Measurements from ENCODE around the gene ORAI3.
A peak's percentile ranks its signal among the peaks of the same experiment; 100 is the strongest.

The ORAI3 gene

GRCh38 chr16:30971298-30971697 is 22.4 kb downstream of the ORAI3 start:
- no peak for DNase-seq (ENCODE audit: low spot score)

- DNase-seq (ENCODE audit: low spot score): peak; percentile 61
Observed at GRCh38 chr16:30972872-30973271, 24.0 kb downstream of the ORAI3 start.

GRCh38 chr16:30974348-30974747 is 25.5 kb downstream of the ORAI3 start:
- no peak for DNase-seq (ENCODE audit: low spot score)

GRCh38 chr16:30976486-30976885 is 27.6 kb downstream of the ORAI3 start:
- no peak for DNase-seq (ENCODE audit: low spot score)

- peak; percentile 81 for DNase-seq (ENCODE audit: low spot score)
Observed at GRCh38 chr16:30977502-30977901, 28.6 kb downstream of the ORAI3 start.

- DNase-seq (ENCODE audit: low spot score): peak; percentile 37
Observed at GRCh38 chr16:30979170-30980022, 30.5 kb downstream of the ORAI3 start.

- DNase-seq (ENCODE audit: low spot score): no peak
Observed at GRCh38 chr16:30980023-30980371, 31.1 kb downstream of the ORAI3 start.

GRCh38 chr16:30980434-30980833 is 31.6 kb downstream of the ORAI3 start:
- no peak for DNase-seq (ENCODE audit: low spot score)

GRCh38 chr16:30980959-30981358 is 32.1 kb downstream of the ORAI3 start:
- no peak for DNase-seq (ENCODE audit: low spot score)

- DNase-seq (ENCODE audit: low spot score): no peak
Observed at GRCh38 chr16:30982548-30983288, 33.9 kb downstream of the ORAI3 start.

GRCh38 chr16:30983289-30983889 is 34.5 kb downstream of the ORAI3 start:
- DNase-seq (ENCODE audit: low spot score): no peak

- DNase-seq (ENCODE audit: low spot score): no peak
Observed at GRCh38 chr16:30983898-30984610, 35.2 kb downstream of the ORAI3 start.

- peak; percentile 99 for DNase-seq (ENCODE audit: low spot score)
Observed at GRCh38 chr16:30984669-30985400, 36.0 kb downstream of the ORAI3 start, which contains the start of gene HSD3B7. TSS of gene HSD3B7 (plus strand) at chr16:30985207. CDS start at chr16:30985659, 452 bp downstream.

- peak; percentile 87 for DNase-seq (ENCODE audit: low spot score)
Observed at GRCh38 chr16:30985401-30986128, 36.7 kb downstream of the ORAI3 start.

GRCh38 chr16:30986129-30986991 is 37.5 kb downstream of the ORAI3 start:
- DNase-seq (ENCODE audit: low spot score): no peak

GRCh38 chr16:30987581-30988190 is 38.8 kb downstream of the ORAI3 start:
- no peak for DNase-seq (ENCODE audit: low spot score)

- no peak for DNase-seq (ENCODE audit: low spot score)
Observed at GRCh38 chr16:30989469-30990047, 40.7 kb downstream of the ORAI3 start.

GRCh38 chr16:30990105-30990504 is 41.2 kb downstream of the ORAI3 start:
- no peak for DNase-seq (ENCODE audit: low spot score)

- no peak for DNase-seq (ENCODE audit: low spot score)
Observed at GRCh38 chr16:30991052-30991451, 42.2 kb downstream of the ORAI3 start.

All from iPS-NIHi11 (cell line).